Subcutaneous adipose tissue (tissue), 4 donors: Measurements from ENCODE around the gene INPP5A. TPM values are rescaled to one million over a fixed set of nuclear protein-coding genes. Genes with fewer than 3 reads are reported as not detected.

Experiments used
- CTCF ChIP-seq: fragments of 450-650 bp; IDR thresholded peaks from one replicate; pipeline ENCODE4 v1.5.1; 2016; ENCODE audit warnings: low read depth, mild to moderate bottlenecking, control low read depth, antibody characterized with exemption, moderate library complexity
- total RNA-seq, 4 donors: library from RNA; depleted of rRNA; stranded (reverse); fragments of >200 nt; gene quantifications; one replicate each; pipeline ENCODE4 v1.1.0, GENCODE V29; 2016

INPP5A gene
- total RNA-seq, 4 donors from 2014 or later, result 23.1 to 34.1 (median 31.6) TPM

- TF ChIP-seq CTCF, result no peak
Observed at GRCh38 chr10:132538031-132538789, 623 bp downstream of the INPP5A start.

GRCh38 chr10:132538790-132539421, 1.3 kb downstream of the INPP5A start:
- TF ChIP-seq CTCF, result no peak

GRCh38 chr10:132539431-132539839, 1.8 kb downstream of the INPP5A start:
- TF ChIP-seq CTCF, result no peak

GRCh38 chr10:132539894-132540293, 2.3 kb downstream of the INPP5A start:
- TF ChIP-seq CTCF, result no peak

- TF ChIP-seq CTCF, result no peak
Observed at GRCh38 chr10:132540456-132540855, 2.9 kb downstream of the INPP5A start.

GRCh38 chr10:132541129-132541528, 3.5 kb downstream of the INPP5A start:
- no peak for TF ChIP-seq CTCF

GRCh38 chr10:132541601-132542011, 4.0 kb downstream of the INPP5A start:
- no peak for TF ChIP-seq CTCF
